Measurements from ENCODE around the gene LCMT2. TPM values are rescaled to one million over a fixed set of nuclear protein-coding genes. Genes with fewer than 3 reads are reported as not detected.

LCMT2 gene
- total RNA-seq, 1 donor from 2014 or later = 9.2 TPM

DNA sequence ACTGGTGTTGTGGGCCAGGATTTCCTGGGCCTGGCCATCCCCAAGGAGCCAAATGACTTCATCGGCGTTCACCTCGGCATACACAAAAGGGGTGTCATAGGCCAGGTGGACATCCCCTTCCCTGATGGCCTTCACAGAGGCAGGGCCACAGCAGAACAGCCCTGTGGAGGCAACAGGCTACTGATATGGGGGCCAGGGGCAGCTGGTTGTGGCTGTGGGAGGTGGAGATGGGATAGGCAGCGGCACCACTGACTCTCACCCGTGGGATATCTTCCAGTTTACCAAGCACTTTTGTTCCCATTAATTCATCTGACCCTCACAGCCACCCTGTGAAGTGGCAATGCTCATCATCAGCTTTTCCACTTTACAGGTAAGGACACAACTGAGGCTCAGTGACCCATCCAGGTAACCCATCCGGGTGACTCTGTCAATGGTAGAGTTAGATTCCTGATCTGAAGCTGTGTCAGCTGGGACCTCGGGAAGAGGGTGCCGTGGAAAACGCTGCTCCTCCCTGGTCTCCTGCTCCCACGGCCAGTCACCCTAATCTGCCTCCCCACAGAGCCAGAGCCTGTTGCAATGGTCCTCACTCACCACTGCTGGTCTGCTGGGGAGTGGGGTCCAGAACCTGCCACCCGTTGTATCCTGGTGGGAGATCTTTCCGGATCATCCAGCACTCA is 48.3 kb downstream of the LCMT2 start:
- H3K4me3 ChIP-seq (ENCODE audit: low read depth, low read length) = no peak overlapping the region
- no peaks in the 10 kb centered on the region for H3K36me3 ChIP-seq (ENCODE audit: control insufficient read depth, insufficient read depth, low read length)
- H3K27me3 ChIP-seq (ENCODE audit: control insufficient read depth, insufficient read depth, low read length) = peaks cover 5% of the 10 kb centered on the region
- TF ChIP-seq, protein P1, sequence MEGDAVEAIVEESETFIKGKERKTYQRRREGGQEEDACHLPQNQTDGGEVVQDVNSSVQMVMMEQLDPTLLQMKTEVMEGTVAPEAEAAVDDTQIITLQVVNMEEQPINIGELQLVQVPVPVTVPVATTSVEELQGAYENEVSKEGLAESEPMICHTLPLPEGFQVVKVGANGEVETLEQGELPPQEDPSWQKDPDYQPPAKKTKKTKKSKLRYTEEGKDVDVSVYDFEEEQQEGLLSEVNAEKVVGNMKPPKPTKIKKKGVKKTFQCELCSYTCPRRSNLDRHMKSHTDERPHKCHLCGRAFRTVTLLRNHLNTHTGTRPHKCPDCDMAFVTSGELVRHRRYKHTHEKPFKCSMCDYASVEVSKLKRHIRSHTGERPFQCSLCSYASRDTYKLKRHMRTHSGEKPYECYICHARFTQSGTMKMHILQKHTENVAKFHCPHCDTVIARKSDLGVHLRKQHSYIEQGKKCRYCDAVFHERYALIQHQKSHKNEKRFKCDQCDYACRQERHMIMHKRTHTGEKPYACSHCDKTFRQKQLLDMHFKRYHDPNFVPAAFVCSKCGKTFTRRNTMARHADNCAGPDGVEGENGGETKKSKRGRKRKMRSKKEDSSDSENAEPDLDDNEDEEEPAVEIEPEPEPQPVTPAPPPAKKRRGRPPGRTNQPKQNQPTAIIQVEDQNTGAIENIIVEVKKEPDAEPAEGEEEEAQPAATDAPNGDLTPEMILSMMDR (IDR thresholded peaks at IDR 0.05; ENCODE audit: insufficient read depth, low read length, poor library complexity, severe bottlenecking) = no peak
- no peak for DNase-seq (ENCODE audit: low read depth)

DNA sequence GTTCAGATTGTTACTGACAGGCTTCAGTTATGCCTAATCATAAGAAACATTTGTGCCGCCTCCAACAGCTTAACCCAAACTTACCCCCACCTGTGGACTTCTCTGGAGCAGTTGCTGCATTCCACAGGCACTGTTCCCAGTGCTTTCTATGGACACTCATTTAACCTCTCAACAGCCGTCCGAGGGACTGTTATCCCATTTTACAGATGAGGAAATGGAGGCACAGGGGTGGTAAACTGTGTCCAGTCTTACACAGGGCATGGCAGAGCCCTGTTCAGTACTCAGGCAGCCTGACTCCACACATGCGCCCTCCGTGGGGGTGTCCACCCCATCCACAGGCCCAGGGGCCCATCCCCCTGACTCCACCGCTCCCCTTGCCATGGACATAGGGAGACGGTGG is 49.4 kb downstream of the LCMT2 start:
- no peak for DNase-seq (ENCODE audit: low read depth)
- TF ChIP-seq, protein P1 (IDR thresholded peaks at IDR 0.05; ENCODE audit: insufficient read depth, low read length, poor library complexity, severe bottlenecking) = no peak
- Histone ChIP-seq H3K4me3 (ENCODE audit: low read depth, low read length) (no peak overlapping the region), H3K27me3 (ENCODE audit: control insufficient read depth, insufficient read depth, low read length) (peaks cover 10% of the 10 kb centered on the region), H3K36me3 (ENCODE audit: control insufficient read depth, insufficient read depth, low read length) (no peaks in the 10 kb centered on the region)

DNA sequence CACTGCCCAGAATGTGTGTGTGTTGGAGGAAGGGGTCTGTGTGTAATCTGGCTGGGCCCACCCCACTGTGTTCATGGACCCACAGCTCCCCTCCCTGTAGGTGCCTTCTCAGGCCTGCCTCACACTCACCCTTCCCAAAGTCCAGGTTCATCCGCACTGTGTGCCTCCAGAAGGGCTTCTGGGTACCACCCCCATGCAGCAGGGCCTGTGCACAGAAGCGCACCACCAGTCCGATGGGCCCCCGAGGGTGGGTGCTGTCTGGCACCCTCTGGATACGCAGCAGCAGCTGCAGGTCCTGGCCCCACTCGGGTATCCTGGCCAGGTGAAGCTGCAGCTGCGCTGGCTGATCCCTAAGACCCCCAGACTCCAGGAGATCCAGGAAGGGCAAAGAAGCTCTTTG is 50.9 kb downstream of the LCMT2 start:
- no peak overlapping the region for H3K4me3 ChIP-seq (ENCODE audit: low read depth, low read length)
- DNase-seq (ENCODE audit: low read depth) = no peak
- TF ChIP-seq, protein P1 (IDR thresholded peaks at IDR 0.05; ENCODE audit: insufficient read depth, low read length, poor library complexity, severe bottlenecking) = no peak
- peaks cover 12% of the 10 kb centered on the region for H3K27me3 ChIP-seq (ENCODE audit: control insufficient read depth, insufficient read depth, low read length)
- H3K36me3 ChIP-seq (ENCODE audit: control insufficient read depth, insufficient read depth, low read length) = no peaks in the 10 kb centered on the region

DNA sequence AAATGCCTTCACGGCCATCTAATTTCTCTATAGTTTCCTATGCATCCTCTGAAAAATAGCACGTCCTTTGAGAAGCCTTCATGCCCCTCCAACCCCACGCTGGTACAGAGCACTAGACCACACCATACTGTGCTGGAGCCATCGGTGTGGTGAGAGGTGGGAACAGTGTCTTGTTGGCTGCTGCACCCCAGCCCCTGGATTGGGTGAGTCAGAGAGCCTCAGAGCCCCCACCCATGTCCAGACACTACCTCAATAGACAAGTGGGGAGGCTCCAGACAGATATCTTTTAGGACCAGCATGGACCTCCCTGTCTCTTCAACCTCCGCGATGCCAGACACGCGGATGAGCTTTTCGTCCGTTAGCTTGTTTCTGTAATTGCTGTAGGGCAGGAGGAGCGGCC is 51.5 kb downstream of the LCMT2 start:
- Histone ChIP-seq H3K36me3 (ENCODE audit: control insufficient read depth, insufficient read depth, low read length) (no peaks in the 10 kb centered on the region), H3K4me3 (ENCODE audit: low read depth, low read length) (no peak overlapping the region), H3K27me3 (ENCODE audit: control insufficient read depth, insufficient read depth, low read length) (peaks cover 12% of the 10 kb centered on the region)
- TF ChIP-seq, protein P1 (IDR thresholded peaks at IDR 0.05; ENCODE audit: insufficient read depth, low read length, poor library complexity, severe bottlenecking) = no peak
- no peak for DNase-seq (ENCODE audit: low read depth)

DNA sequence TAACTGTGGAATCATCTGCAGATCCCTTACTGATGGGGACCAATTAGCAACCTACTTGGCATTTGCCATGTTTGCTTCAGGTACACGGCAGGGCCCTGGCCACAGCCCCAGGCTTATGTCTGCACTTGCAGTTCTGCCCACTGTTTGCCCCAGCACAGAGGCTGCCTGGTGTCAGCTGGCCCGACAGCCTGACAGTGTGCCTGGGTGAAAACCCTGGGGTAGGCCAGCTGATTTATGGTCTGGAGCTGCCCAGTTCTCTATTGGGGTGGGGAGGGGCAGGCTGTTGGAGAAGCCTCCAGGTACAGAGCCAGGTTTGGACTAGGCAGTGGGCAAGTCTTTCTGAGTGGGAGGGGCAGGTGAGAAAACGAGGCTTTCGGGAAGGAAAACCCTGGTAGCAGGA is 52.5 kb downstream of the LCMT2 start:
- no peak for DNase-seq (ENCODE audit: low read depth)
- TF ChIP-seq, protein P1 (IDR thresholded peaks at IDR 0.05; ENCODE audit: insufficient read depth, low read length, poor library complexity, severe bottlenecking) = no peak
- Histone ChIP-seq H3K36me3 (ENCODE audit: control insufficient read depth, insufficient read depth, low read length) (no peaks in the 10 kb centered on the region), H3K4me3 (ENCODE audit: low read depth, low read length) (no peak overlapping the region), H3K27me3 (ENCODE audit: control insufficient read depth, insufficient read depth, low read length) (peaks cover 12% of the 10 kb centered on the region)

DNA sequence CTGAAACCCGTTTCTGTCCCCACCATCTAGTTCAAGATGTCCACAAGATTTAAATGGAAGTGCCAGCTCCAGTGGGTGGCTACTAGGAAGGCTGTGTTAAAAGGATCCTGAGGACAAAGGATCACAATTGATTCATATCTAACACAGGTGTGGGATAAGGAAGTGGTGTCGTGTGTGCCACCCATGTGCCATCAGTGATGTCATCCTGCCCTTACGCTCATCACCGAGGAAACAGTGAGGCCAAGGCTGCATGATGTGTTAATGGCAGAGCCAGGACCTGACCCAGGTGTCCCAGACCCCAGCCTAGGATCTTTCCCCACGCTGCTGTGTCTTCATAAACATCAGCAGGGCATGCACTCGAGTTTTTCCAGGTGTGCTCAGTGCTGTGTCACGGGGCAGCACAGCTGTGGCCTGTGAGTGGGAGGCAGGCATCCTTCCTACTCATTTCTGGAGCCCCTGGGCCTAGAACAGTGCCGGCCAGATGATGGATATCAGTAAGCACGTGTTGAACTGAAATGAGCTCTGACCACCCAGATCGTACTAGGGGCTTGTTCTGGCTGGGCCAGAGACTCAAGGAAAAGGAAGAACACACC is 53.0 kb downstream of the LCMT2 start:
- H3K27me3 ChIP-seq (ENCODE audit: control insufficient read depth, insufficient read depth, low read length) = peaks cover 12% of the 10 kb centered on the region
- no peak overlapping the region for H3K4me3 ChIP-seq (ENCODE audit: low read depth, low read length)
- TF ChIP-seq, protein P1 (IDR thresholded peaks at IDR 0.05; ENCODE audit: insufficient read depth, low read length, poor library complexity, severe bottlenecking) = no peak
- no peaks in the 10 kb centered on the region for H3K36me3 ChIP-seq (ENCODE audit: control insufficient read depth, insufficient read depth, low read length)
- DNase-seq (ENCODE audit: low read depth) = no peak
